A549 (cell line): Measurements from ENCODE around the gene G2E3.

Source experiments
- BHLHE40 ChIP-seq: IDR thresholded peaks from 2 replicates; pipeline ENCODE4 v1.6.1; 2012; ENCODE audit warnings: low read depth, low read length, inconsistent platforms
- CTCF ChIP-seq: fragments of >200 bp; sonication (Bioruptor Twin); formaldehyde crosslinking; IDR thresholded peaks from 3 replicates; pipeline ENCODE4 v1.5.1; 2016
- EP300 ChIP-seq, 2 experiments: fragments of >200 bp; sonication (Bioruptor Twin); formaldehyde crosslinking; IDR thresholded peaks; 2 replicates in 1 of 2; 3 replicates in 1 of 2; pipeline ENCODE4 v1.6.1; 2016 to 2017
- JUN ChIP-seq, 2 experiments: fragments of >200 bp; sonication (Bioruptor Twin); formaldehyde crosslinking; IDR thresholded peaks; 2 replicates in 1 of 2; 3 replicates in 1 of 2; pipeline ENCODE4 v1.6.1; 2016 to 2017
- KDM5A ChIP-seq: fragments of 200-600 bp; sonication (generic); IDR thresholded peaks from 2 replicates; pipeline ENCODE4 v1.6.1; 2016; ENCODE audit warnings: antibody characterized with exemption, mild to moderate bottlenecking
- NFE2L2 ChIP-seq: fragments of 150-350 bp; conservative IDR thresholded peaks from 2 replicates; pipeline ENCODE4 v1.6.1; 2014; ENCODE audit warnings: low read length
- POLR2A ChIP-seq: IDR thresholded peaks from 2 replicates; pipeline ENCODE4 v1.6.1; 2012; ENCODE audit warnings: mild to moderate bottlenecking, low read length
- POLR2AphosphoS2 ChIP-seq: conservative IDR thresholded peaks from 2 replicates; pipeline ENCODE4 v1.6.1; 2012; ENCODE audit warnings: low read length, improper control_type of control experiment, inconsistent platforms
- RAD21 ChIP-seq, 2 experiments: fragments of >200 bp in 1 of 2; sonication (Bioruptor Twin) in 1 of 2; formaldehyde crosslinking in 1 of 2; IDR thresholded peaks in 1 of 2; conservative IDR thresholded peaks in 1 of 2; 2 replicates in 1 of 2; 3 replicates in 1 of 2; pipeline ENCODE4 v1.6.1; 2012 to 2018; ENCODE audit warnings: inconsistent platforms in 1 of 2
- RCOR1 ChIP-seq: fragments of 150-350 bp; IDR thresholded peaks from 2 replicates; pipeline ENCODE4 v1.6.1; 2014; ENCODE audit warnings: antibody characterized with exemption, low read length, low read depth
- RFX5 ChIP-seq: fragments of 450-650 bp; IDR thresholded peaks from 2 replicates; pipeline ENCODE4 v1.7.1; 2014; ENCODE audit warnings: antibody characterized with exemption, mild to moderate bottlenecking, moderate library complexity
- SMC3 ChIP-seq: fragments of >200 bp; sonication (Bioruptor Twin); formaldehyde crosslinking; IDR thresholded peaks from 3 replicates; pipeline ENCODE4 v1.6.1; 2018; ENCODE audit warnings: inconsistent platforms
- SREBF2 ChIP-seq: fragments of 450-650 bp; IDR thresholded peaks from 2 replicates; pipeline ENCODE4 v1.6.1; 2014; ENCODE audit warnings: mild to moderate bottlenecking, moderate library complexity

- no peak for TF ChIP-seq CTCF
- no peak for TF ChIP-seq SMC3
- no peak for TF ChIP-seq POLR2A
- TF ChIP-seq POLR2AphosphoS2: no peak
- TF ChIP-seq EP300 (IDR thresholded peaks at IDR 0.05): no peak
- no peak for TF ChIP-seq RCOR1
- no peak for TF ChIP-seq NFE2L2
- TF ChIP-seq RFX5: no peak
- TF ChIP-seq KDM5A: no peak
- no peak for TF ChIP-seq SREBF2
- TF ChIP-seq RAD21 (conservative IDR thresholded peaks at IDR 0.05 in 1 of 2, IDR thresholded peaks at IDR 0.05 in 1 of 2): no peak
- TF ChIP-seq JUN (IDR thresholded peaks at IDR 0.05): no peak
- TF ChIP-seq BHLHE40: no peak
These were observed 8.6 kb upstream of the G2E3 start for GRCh38 chr14:30550335-30550734.
